Measurements from ENCODE around the gene OR7G2.
"Not testable (repeated sequence)": the region's sequence is repeated elsewhere in the genome, so short reads cannot be mapped to it uniquely, and the experiment has no call there.

The OR7G2 gene

GRCh38 chr19:9071720-9072119 lies 35.6 kb downstream of the OR7G2 start:
- FAIRE-seq, result not testable (repeated sequence)

DNA sequence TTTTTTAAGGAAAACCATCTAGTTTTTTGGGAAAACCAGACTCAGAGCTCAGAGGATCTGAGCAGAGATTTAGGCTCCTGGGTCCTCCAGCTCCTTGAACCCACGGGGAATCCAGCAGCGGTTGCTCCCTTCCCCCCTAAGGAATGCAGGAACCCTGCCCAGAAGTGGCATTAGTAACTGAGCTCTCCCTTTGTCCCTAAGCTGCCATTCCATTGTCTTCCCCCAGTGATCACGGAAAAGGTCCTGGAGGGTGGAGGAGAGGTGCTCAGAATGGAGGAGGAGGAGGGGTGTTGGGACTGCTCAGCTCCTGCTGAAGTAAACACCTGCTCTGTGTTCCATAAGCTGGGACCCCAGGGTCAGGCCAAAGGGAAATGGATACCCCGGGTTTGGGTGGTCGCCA lies 37.2 kb downstream of the OR7G2 start:
- FAIRE-seq, result no peak

DNA sequence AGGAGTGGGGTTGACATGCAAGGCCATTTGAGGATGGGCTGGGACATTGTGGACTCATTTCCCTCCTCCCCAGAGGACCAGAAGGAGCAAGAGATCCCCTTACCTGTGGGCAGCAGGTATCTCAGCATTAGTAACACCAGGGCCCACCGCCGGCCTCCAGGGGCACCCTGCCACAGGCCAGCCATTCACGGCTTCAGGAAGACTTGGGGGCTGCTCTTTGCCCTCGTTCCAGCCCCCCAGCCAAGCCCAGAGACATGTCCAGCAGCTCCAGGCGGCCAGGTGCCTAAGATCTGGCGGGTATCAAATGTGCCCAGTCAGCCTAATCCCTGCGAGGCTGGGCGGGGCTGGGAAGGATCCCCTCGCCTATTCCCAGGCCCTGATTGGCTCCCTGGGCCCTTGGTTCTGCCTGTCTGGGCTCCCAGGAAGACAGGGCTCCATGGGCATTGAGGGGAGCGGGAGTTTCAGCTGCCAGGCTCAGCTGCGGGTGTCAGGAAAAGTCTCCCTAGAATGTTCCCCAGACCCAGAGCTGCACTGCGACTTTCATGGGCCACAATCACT lies 41.7 kb downstream of the OR7G2 start:
- FAIRE-seq, result no peak

GRCh38 chr19:9061879-9062278 lies 45.4 kb downstream of the OR7G2 start:
- FAIRE-seq, result no peak

- no peak for FAIRE-seq
These were observed 46.5 kb downstream of the OR7G2 start for GRCh38 chr19:9060564-9061340.

DNA sequence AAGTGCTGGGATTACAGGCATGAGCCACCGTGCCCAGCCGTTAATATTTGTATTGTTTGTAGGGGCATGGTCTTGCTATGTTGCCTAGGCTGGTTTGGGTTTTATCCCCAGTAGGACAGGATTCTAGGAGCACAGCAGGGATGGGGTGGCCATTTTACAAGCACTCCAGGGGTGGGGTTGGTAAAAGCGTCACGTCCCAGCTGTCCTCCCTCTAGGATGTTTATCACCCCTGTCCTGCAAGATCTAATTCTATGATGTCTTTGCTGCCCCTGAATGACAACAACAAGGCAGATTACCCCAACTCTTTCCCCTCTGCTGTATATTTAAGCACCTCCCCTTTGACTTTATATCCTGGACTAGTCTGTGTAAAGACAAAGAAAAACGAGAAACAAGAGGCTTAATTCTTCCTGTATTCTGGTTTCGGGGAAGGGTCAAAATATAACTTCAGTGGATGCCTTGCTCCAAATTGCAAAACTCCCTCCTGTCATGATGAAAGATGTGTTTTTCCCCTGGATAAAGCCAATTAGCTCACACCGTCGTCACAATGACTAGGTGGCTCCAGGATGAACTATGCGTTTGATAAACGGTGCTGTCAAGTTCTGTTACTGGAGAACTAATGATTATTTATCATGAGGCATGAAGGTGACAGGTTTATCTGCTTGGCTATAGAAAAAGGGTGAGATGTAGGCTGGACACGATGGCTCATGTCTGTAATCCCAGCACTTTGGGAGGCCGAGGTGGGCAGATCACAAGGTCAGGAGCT lies 48.2 kb downstream of the OR7G2 start:
- no peak for FAIRE-seq

GRCh38 chr19:9057505-9058258 lies 49.6 kb downstream of the OR7G2 start:
- FAIRE-seq, result no peak

GRCh38 chr19:9056131-9056530 lies 51.1 kb downstream of the OR7G2 start:
- FAIRE-seq, result not testable (repeated sequence)

GRCh38 chr19:9054765-9055164 lies 52.5 kb downstream of the OR7G2 start:
- no peak for FAIRE-seq

DNA sequence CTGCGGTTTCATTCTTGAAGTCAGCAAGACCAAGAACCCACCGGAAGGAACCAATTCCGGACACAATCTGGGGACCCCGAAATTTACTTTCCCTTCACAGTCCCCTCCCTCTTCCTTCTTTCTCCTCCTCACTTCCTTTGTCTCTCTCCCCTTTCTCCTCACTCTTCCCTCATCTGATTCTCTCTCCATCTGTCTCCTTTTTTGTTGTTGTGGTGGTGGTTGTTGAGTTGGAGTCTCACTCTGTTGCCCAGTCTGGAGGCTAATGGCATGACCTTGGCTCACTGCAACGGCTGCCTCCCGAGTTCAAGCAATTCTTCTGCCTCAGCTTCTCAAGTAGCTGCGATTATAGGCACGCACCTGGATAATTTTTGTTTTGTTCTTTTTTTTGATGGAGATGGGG lies 53.1 kb downstream of the OR7G2 start:
- no peak for FAIRE-seq

DNA sequence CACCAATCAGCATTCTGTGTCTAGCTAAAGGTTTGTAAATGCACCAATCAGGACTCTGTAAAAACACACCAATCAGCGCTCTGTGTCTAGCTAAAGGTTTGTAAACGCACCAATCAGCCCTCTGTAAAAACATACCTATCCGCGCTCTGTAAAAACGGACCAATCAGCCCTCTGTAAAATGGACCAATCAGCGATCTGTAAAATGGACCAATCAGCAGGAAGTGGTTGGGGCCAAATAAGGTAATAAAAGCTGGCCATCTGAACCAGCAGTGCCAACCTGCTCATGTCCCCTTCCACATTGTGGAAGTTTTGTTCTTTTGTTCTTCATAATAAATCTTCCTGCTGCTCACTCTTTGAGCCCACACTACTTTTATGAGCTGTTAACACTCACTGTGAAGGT lies 53.6 kb downstream of the OR7G2 start:
- not testable (repeated sequence) for FAIRE-seq

DNA sequence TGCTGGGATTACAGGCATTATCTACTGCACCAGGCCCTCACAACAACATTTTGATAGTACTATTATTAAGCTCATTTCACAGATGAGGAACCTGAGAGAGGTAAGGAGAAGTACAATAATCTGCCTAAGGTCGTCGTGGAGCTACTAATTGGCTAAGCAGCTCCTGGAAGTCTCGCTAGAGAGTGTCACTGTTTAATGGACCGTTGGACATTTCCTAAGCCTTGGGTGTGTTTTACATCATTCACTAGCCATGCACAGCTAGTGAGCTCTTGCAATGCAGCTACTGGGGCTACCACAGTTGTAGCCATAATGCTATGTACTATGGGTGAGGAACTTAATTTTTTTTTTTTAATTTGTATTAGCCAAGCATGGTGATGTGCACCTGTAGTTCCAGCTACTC lies 54.4 kb downstream of the OR7G2 start:
- FAIRE-seq, result no peak
